Ishikawa (cell line): Measurements from ENCODE around the gene CYP24A1.

Source experiments
- CEBPB ChIP-seq: IDR thresholded peaks from 2 replicates; pipeline ENCODE4 v1.6.1; 2012
- CREB1 ChIP-seq: IDR thresholded peaks from 2 replicates; pipeline ENCODE4 v1.6.1; 2012; ENCODE audit warnings: low read depth
- EGR1 ChIP-seq: IDR thresholded peaks from 2 replicates; pipeline ENCODE4 v1.6.1; 2012
- EP300 ChIP-seq: IDR thresholded peaks from 2 replicates; pipeline ENCODE4 v1.6.1; 2012; ENCODE audit warnings: borderline replicate concordance
- FOXM1 ChIP-seq: IDR thresholded peaks from 2 replicates; pipeline ENCODE4 v1.6.1; 2012; ENCODE audit warnings: low read depth, borderline replicate concordance
- MAX ChIP-seq: IDR thresholded peaks from 2 replicates; pipeline ENCODE4 v1.6.1; 2012
- NFIC ChIP-seq: IDR thresholded peaks from 2 replicates; pipeline ENCODE4 v1.6.1; 2012
- RAD21 ChIP-seq: IDR thresholded peaks from 2 replicates; pipeline ENCODE4 v1.6.1; 2012; ENCODE audit warnings: low read depth
- REST ChIP-seq: IDR thresholded peaks from 2 replicates; pipeline ENCODE4 v1.6.1; 2012; ENCODE audit warnings: low read depth, mild to moderate bottlenecking
- TAF1 ChIP-seq: IDR thresholded peaks from 2 replicates; pipeline ENCODE4 v1.6.1; 2012; ENCODE audit warnings: low read depth, mild to moderate bottlenecking
- TCF12 ChIP-seq: IDR thresholded peaks from 2 replicates; pipeline ENCODE4 v1.6.1; 2012; ENCODE audit warnings: low read depth
- TEAD4 ChIP-seq: IDR thresholded peaks from 2 replicates; pipeline ENCODE4 v1.6.1; 2012
- USF1 ChIP-seq: IDR thresholded peaks from 2 replicates; pipeline ENCODE4 v1.6.1; 2012
- YY1 ChIP-seq: IDR thresholded peaks from 2 replicates; pipeline ENCODE4 v1.6.1; 2012; ENCODE audit warnings: low read depth
- ZBTB7A ChIP-seq: IDR thresholded peaks from 2 replicates; pipeline ENCODE4 v1.6.1; 2012; ENCODE audit warnings: low read depth

The CYP24A1 gene

GRCh38 chr20:54151075-54151439 lies 22.7 kb downstream of the CYP24A1 start:
- TF ChIP-seq TEAD4 (no peak), FOXM1 (no peak), CREB1 (no peak), MAX (no peak), EP300 (no peak), NFIC (no peak), RAD21 (no peak), CEBPB (no peak), ZBTB7A (no peak), TCF12 (no peak), YY1 (no peak), EGR1 (no peak), REST (no peak), USF1 (no peak), TAF1 (no peak)

GRCh38 chr20:54149765-54150264 lies 24.0 kb downstream of the CYP24A1 start:
- TF ChIP-seq EP300 (no peak), YY1 (no peak), TEAD4 (no peak), CEBPB (no peak), RAD21 (no peak), TCF12 (no peak), ZBTB7A (no peak), FOXM1 (no peak), TAF1 (no peak), MAX (no peak), CREB1 (no peak), EGR1 (no peak), NFIC (no peak), REST (no peak)

DNA sequence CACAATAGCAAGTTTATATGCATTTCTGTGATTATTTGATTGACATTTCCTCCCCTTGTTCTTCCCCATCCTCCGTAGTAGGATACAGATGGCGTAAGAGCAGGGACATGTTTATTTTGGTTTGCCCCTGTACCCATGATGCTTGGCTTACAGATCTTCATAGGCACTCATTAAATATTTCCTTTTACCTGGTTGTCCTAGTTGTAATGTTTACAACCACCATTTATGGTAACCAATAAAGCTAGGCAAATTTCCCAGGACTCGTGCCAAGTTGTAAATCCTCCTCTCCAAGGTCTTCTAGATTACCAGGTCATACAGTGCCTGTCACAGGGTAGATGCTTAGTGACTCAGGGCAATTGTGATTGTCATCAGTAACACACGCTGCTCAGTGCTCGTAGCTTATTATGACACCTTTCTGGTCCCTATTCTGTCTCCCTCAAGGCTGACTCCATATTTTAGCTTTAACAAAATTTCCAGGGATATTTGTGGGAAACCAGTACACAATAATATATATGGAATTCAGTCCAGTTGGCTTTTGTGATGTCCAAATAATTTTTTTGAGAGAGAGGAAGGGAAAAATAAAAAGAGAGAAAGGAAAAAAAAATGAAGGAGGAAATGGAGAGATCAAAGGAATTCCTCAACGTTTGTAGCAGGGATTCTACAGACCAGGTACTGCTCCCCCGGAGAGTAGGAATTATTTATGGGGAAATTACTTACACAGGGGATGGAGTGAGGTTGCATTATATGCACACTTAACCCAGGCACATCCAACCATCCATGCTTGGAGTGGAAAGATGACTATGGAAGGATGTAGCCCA lies 24.6 kb downstream of the CYP24A1 start:
- TF ChIP-seq MAX (no peak), FOXM1 (no peak), EP300 (no peak), TAF1 (no peak)

DNA sequence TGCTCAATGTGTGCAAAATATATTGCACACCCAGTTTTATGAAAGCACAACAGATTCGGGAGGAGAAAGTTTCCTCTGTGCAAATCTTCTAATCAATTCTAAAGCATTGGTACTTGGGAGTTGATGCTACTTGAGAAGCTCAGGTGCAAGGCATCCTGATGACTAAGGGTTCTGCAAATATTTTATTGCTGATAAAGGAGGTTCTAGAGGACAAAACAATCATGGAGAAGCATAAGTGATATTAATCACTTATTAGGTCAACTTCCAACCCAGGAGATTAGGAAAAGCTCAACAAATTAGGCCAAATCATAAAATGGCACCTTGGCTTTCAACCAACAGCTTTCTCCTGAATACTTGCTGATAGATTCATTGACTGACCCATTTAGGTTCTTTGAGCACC lies 27.1 kb downstream of the CYP24A1 start:
- TF ChIP-seq RAD21 = no peak
- TF ChIP-seq NFIC = no peak
- TF ChIP-seq EP300 = no peak
- TF ChIP-seq USF1 = no peak
- TF ChIP-seq CEBPB = no peak

- TF ChIP-seq CREB1 (no peak), FOXM1 (no peak)
Measured at GRCh38 chr20:54144847-54145414, 28.9 kb downstream of the CYP24A1 start.
